ENCODE data around the gene STRIP2. TPM values are rescaled to one million over a fixed set of nuclear protein-coding genes. Genes with fewer than 3 reads are reported as not detected.

The STRIP2 gene
- total and polyA plus RNA-seq, 9 of the 15 experiments (the other 6 are each of a cell fraction or from before 2014, with no cell fraction given): 10.1 to 81.8 (median 42.3) TPM

- peak; percentile 26; the same call in 1 of the 2 replicates for TF ChIP-seq L3MBTL2 (IDR thresholded peaks at IDR 0.05)
- TF ChIP-seq FOXA1 (IDR thresholded peaks at IDR 0.05; ENCODE audit: borderline replicate concordance): no peak
- TF ChIP-seq SNRNP70 (optimal IDR thresholded peaks at IDR 0.05; ENCODE audit: low read depth, low read length): no peak
- TF ChIP-seq MYBL2 (IDR thresholded peaks at IDR 0.05; ENCODE audit: low read depth): no peak
- no peak for TF ChIP-seq MYBL2 (CRISPR knock-in tag; IDR thresholded peaks at IDR 0.05; ENCODE audit: borderline replicate concordance)
- TF ChIP-seq ZBTB43 (CRISPR knock-in tag; IDR thresholded peaks at IDR 0.05): no peak
- TF ChIP-seq MEF2A (IDR thresholded peaks at IDR 0.05; ENCODE audit: control insufficient read depth, low read depth, low read length): no peak
- no peak for TF ChIP-seq ZBTB12 (CRISPR knock-in tag; IDR thresholded peaks at IDR 0.05)
- no peak for TF ChIP-seq NBN (IDR thresholded peaks at IDR 0.05; ENCODE audit: low read depth)
- peak in 1 of 2 experiments; percentile 81; a peak in 2 of 4 replicates for TF ChIP-seq ZMIZ1 (IDR thresholded peaks at IDR 0.05; ENCODE audit: low read depth in 2 of 2, low read length in 2 of 2)
- TF ChIP-seq ZNF174 (CRISPR knock-in tag; IDR thresholded peaks at IDR 0.05): no peak
- no peak for TF ChIP-seq CGGBP1 (CRISPR knock-in tag; IDR thresholded peaks at IDR 0.05)
- no peak for TF ChIP-seq ZKSCAN3 (CRISPR knock-in tag; IDR thresholded peaks at IDR 0.05)
- TF ChIP-seq NFATC3 (IDR thresholded peaks at IDR 0.05): no peak
- TF ChIP-seq JUN (IDR thresholded peaks at IDR 0.05; ENCODE audit: borderline replicate concordance, low read depth, low read length): no peak
- TF ChIP-seq JUN (CRISPR knock-in tag; IDR thresholded peaks at IDR 0.05; ENCODE audit: borderline replicate concordance): peak; percentile 29; the same call in 1 of the 2 replicates
- TF ChIP-seq ZNF431 (CRISPR knock-in tag; IDR thresholded peaks at IDR 0.05): peak; percentile 48
- TF ChIP-seq RAD21 (CRISPR knock-in tag; conservative IDR thresholded peaks at IDR 0.05 in 1 of 2, IDR thresholded peaks at IDR 0.05 in 1 of 2): no peak
- TF ChIP-seq GTF2E2 (tag; IDR thresholded peaks at IDR 0.05): no peak
- no peak for TF ChIP-seq FOXP4 (CRISPR knock-in tag; IDR thresholded peaks at IDR 0.05; ENCODE audit: borderline replicate concordance)
- no peak for TF ChIP-seq GTF2F1 (IDR thresholded peaks at IDR 0.05; ENCODE audit: low read depth, low read length)
Measured at GRCh38 chr7:129436335-129436923, 2.2 kb downstream of the STRIP2 start (continued).

Measured in K562 (cell line).